ENCODE results near the gene PROSER3.
"Not testable (repeated sequence)": the region's sequence is repeated elsewhere in the genome, so short reads cannot be mapped to it uniquely, and the experiment has no call there.

PROSER3 gene

DNA sequence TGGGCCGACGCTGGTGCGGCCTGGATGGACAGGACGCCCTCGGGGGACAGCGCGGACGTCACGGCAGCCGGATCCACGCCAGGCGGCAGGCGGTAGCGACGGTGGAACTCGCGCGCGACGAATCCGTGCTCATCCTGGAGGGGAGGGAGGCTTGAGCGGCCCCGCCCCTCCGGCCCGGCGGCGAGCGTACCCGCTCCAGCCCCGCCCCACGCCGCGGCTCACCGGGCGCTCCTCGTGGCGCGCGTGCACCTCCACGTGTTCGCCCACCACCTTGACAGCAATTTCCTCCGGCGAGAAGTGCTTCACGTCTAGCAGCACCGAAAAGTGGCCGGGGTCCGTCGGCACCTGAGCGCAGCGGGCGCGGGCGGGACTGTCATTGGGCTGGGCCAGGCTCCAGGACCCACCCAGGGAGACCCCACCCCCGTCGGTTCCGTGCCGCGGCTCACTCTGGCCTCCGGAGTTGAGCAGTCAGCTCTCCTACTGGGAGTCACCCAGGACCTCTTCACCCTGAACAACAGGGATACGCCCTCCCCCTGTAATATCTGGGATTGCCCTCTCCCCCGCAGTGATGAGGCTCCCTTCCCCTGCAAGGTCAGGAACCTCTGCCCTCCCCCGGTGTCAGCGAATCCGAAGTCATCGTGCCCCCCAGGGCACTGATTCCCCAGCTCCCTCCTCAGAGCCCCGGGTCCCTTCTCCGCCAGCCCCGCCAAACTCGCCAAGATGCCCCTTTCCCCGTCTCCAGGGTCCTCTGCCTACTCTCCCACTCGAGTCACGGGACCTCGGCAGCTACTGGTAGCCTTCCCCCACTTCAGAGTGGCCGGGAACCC, 2.2 kb upstream of the PROSER3 start:
- DNase-seq = no peak

DNA sequence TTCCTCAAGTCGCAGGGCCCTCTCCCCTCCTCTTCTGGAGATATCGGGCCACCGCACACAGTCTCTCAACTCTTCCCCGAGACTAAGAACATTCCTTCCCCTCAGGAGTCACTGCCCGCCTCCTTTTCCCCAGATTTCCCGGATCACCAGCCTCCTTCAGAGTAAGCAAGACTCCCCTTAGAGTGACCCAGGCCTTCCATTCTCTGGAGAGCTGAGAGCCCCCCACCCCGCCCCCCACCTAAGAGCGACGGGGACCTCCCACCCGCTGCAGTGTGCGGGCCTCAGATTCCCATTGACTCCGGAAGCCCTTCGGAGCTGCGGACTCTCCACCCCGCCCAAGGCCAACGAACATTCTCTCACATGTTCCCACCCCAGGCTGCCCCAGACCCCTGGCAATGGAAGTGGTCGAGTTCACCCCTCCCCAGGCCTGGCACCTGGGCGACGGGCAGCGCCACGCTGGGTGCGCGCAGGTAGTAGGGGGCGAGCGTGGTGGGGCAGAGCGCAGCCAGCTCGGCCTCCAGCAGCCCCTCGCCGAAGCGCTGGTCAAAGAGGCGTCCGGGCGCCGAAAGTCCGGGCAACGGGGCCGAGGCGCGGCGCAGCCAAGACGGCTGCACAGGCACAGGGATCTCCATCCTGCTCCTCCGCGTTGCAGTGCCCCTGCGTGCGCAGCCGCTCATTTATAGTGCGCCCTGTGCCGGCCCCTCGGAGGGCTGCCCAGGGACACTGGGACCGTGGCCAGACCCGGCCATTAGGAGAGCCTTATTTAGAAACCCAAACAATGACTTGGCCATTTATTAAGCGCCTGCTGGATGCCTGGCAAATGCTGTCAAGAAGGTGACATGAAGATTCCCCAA, 1.4 kb upstream of the PROSER3 start, which contains the start of gene HSPB6:
Gene HSPB6, minus strand, starts transcription at position 653 of the 854 bp plus-strand sequence. Its CDS starts 21 bp downstream, at position 632.
- no peak for DNase-seq

DNA sequence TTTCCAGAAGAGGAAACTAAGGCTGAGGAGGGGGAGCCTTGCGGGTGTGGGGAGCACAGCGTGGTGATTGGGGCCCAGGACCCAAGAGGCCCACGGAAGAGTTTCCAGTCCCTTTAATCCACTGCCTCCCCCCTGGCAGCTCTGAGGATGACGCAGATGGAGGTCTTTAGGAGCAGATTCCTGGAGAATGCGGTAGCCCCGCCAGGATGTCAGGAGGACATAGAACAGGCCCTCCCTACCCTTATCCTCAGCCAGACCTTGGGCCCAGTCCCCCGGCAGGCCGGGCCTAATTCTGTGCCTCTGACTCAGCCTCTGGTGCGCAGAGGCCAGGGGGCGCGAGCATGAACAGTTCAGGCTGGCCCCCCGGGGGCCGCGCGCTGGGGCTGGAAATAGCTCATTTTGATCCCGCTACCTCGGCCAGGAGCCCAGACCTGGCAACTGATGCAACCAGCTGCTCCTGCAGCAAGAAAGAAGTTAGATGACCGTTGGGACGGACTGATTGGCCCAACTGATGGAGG, 686 bp upstream of the PROSER3 start:
- DNase-seq = peak; percentile 46

DNA sequence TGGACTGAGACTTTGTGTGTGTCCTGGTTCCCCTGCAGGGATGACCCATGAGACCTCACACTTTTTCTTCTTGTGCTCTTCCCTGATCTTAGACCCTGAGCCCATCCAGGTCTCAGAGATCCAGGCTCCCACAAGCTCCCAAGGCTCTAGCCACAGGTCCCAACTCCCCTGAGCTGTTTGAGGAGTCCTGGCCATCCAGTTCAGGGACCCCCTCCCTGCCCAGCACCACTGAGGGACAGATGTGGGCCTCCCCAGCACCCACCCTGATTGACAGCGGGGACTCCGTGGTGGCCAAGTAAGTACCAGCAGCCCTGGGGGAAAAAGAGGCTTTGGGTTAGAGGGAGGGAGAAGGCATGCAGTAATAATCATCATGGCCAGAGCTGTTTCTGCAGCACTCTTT, 1.7 kb downstream of the PROSER3 start:
- DNase-seq = no peak

DNA sequence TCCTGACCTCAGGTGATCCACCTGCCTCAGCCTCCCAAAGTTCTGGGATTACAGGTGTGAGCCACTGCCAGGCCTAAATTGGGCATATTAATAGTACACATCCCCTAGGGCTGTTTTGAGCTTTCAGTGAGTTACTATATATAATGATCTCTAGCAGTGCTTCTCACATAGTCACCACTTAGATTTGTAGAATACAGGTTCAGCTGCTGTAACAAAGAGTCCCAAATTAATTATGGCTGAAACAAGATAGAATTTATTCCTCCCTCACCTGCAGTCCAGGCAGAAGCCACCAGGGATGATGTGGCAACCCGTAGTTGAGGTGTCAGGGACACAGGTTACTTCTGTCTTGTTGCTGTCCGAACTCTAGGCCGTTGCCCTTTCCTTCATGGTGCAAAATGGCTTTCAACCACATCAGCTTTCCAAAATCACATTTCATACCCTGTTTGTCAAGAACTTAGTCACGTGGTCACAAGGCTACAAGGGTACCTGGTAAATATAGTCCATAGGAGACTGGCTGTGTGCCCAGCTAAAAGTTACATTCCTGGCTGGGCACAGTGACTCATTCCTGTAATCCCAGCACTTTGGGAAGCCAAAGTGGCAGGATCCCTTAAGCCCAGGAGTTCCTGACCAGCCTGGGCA, 2.9 kb downstream of the PROSER3 start:
- no peak for DNase-seq

DNA sequence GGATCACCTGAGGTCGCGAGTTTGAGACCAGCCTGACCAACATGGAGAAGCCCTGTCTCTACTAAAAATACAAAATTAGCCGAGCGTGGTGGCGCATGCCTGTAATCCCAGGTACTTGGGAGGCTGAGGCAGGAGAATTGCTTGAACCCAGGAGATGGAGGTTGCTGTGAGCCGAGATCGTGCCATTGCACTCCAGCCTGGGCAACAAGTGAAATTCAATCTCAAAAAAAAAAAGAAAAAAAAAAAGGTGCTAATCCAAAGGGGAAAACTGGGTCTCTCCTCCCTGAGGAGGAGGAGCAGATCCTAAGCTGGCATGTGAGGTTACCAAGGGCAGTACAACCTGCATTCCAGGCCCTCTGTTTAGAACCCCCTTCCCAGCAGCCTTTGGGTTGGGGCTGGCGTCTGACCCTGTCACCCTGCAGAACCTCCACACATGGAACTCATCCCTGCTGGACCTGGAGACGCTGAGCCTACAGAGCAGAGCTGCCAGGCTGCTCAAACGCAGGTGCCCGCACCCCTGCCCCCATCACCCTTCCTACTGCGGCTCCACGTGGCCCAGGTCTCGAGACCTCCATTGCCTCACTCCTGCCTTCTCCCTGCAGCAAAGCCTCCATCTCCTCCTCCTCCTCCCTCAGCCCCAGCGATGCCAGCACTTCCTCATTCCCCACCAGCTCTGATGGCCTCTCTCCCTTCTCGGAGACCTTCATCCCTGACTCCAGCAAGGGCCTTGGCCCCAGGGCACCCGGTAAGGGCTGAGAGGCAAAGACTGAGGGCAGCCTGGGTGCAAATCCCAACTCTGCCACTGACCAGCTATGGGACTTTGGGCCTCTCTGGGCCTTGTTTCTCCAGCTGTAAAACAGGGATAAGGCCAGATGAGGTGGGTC, 6.7 kb downstream of the PROSER3 start:
- DNase-seq = no peak

DNA sequence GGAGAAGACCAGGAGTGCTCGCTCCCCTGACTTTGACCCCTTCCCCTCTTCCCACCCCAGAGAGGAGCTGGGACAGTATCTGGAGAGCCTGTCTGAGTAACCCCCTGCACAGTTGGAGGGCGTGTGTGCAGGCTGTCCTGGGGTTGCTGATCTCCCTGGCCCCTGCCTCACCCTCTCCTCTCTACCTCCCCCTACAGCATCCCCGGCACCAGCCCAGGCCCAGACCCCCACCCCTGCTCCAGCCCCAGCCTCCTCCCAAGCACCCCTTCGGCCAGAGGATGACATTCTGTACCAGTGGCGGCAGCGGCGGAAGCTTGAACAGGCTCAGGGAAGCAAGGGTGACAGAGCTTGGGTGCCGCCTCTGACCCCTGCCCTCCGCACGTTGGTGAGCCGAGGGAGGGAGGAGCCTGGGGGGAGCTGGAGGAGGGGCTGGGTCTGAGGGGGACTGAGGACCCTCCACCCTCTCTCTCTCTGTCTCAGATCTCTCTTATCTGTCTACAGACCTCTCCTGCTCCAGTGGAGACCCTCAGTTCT, 8.7 kb downstream of the PROSER3 start:
- no peak for DNase-seq

DNA sequence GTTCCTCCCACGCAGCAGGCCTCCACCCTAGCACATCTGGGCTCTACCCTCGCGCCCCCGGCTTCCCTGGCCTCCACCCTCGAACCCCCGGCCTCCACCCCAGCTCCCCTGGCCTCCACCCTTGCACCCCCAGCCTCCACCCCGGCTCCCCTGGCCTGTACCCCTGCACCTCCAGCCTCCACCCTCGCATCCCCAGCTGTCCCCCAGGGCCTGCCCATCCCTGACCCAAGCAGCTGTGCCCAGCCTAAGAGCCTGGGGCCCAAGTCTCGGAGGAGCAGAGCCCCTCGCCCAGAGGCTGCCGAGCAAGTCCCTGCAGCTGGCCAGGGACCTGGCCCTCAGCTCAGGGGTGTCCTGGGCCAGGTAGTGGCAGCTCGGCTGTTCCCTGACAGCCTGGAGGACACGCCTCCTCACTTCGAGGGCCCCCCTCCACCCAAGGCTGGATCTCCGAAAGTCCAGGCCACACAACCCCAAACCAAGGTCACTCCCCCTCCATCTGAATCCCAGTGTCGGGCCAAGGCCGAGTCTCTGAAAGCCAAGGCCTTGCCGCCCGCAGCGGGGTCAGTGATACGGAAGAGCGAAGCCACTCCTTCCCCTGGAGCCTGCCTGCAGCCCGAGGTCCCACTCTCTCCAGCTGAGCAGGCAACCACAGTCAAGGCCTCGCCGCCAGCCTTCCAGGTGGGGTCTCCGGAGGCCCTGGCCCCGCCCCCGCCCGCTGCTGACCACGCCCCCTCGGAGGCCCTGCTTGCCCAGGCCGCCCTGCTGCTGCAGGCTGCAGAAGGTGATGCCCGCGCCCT, 9.5 kb downstream of the PROSER3 start:
- DNase-seq = no peak

DNA sequence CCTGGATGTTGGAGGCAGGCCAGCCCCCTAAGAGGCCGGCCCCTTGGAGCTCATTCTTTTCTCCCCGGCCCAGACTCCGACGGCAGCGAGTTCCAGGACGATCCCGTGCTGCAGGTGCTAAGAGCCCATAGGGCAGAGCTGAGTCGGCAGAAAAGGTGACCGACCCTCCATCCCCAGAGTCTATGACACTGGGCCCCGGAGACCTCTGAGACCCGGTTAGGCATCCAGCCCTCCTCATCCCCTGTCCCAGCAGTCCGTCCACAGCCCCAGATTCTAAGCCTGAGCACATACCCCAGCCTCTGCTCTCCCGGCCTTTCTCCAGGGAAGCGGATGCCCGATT, 10.1 kb downstream of the PROSER3 start:
- no peak for DNase-seq

DNA sequence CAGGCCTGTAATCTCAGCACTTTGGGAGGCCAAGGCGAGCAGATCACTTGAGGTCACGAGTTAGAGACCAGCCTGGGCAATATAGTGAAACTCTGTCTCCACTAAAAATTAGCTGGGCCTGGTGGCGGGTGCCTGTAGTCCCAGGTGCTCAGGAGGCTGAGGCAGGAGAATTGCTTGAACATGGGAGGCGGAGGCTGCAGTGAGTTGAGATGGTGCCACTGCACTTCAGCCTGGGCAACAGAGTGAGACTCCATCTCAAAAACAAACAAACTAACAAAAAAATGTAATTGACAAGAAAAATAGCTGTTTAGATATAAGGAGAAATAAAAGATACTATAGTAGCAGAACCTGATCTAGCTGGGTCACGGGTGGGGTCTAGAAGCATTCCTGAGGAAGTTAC, 14.4 kb downstream of the PROSER3 start:
- DNase-seq = not testable (repeated sequence)

DNA sequence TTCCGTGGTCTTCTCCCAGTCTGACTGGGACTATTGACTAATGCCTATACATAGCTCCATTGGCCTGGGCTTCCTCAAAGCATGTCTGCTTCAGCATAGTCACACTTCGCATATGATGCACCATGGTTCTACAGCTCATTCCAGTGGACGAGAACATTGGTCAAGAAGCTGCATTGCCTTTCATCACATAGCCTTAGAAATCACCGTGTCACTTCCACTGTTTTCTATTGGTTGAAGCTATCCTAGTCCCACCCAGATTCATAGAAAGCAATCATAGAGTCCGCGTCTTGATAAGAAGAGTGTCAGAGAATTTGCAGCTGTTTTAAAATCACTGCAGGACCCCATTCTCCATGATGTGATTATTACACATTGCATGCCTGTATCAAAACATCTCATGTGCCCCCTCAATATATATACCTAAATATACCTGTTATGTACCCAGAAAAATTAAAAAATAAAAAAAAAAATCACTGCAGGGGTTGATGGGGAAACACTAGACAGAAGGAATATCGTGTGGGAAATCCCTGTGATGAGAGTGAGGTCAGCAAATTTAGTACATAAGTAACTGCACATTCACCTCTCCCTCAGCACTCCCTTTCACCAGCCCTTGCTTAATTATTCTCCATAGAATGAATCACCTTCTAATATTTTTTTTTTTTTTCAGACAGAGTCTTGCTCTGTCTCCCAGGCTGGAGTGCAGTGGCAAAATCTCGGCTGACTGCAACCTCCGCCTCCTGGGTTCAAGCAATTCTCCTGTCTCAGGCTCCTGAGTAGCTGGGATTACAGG, 15.2 kb downstream of the PROSER3 start:
- DNase-seq = no peak

DNA sequence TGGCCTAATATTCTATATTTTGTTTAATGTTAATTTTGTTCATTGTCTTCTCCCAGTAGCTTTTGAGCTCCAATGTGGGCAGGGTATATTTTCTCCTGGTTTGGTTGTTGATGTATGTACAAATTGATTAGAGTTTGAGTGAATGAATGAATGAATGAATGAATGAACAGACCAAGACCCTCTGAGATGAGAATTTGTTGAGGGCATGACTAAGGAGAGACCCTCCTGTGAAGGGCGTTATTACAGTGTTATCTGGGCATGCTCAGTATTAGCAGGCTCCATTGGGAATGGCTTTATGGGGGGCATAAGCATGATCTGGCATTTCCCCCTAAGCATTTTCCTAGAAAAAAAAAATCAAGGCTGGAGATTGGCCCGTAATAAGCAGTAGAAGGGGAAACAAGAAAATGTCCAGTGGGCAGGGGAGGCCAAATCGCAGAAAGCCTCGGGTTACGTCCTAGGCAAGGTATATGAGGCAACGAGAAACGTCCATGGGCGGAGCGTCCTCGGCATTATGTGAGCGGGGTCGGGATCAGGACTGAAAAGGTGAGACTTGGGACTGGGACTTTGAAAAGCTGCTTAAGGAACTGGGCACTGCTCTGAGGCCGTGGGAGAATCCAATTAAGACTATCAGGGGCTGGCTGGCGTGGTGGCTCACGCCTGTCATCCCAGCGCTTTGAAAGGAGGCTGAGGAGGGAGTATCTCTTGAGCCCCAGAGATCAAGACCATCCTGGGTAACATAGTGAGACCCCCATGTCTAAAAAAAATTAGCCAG, 16.5 kb downstream of the PROSER3 start:
- DNase-seq = no peak

DNA sequence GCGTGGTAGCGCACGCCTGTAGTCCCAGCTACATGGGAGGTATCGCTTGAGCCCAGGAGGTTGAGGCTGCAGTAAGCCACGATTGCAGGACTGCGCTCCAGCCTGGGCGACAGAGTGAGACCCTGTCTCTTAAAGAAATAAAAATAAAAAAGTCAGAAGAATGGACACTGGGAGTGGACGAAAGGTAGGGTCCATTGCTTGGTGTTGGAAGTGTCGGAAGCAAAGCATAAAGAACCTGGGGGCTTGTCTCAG, 17.0 kb downstream of the PROSER3 start:
- no peak for DNase-seq

DNA sequence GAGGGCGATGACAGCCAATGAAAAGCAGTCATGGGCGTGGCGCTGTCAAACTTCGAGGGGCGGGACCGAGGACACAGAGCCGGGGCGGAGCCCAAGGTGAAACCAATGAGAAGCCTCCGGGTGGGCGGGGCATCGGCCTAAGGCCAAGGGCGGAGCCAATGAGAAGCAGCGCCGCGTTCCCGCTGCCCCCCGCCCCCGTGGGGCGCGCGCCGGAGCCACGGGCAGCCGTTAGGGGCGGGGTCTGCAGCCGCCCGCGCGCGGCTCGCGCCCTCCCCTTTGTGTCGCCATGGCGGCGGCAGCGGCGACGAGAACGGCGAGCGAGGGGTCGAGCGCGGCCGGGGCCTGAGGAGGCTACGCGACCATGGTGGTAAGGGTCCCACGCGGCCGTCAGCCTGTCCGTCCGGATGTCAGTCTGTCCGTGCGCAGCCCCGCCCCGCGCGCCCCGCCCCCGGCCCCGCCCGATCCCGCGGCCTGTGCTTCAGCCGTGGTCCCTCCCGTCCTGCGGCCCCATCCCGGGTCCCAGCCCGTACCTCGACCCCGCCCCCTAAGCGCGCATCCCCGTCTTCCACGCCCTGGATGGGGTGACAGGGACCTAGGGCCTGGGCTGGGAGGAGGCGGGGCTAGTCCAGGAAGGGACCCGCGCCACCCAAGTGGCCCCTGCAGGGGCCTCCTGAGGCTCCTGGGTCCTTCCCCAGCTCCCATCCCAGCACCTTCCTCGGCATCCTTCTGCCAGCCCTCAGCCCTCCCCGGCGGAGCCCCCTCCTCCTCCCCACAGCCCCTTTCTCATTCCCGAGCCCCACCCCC, 17.5 kb downstream of the PROSER3 start, which contains the start of gene ARHGAP33:
Gene ARHGAP33, plus strand, starts transcription at position 267 of the 804 bp plus-strand sequence. Its CDS starts 95 bp downstream, at position 362.
- peak; percentile 95 for DNase-seq

DNA sequence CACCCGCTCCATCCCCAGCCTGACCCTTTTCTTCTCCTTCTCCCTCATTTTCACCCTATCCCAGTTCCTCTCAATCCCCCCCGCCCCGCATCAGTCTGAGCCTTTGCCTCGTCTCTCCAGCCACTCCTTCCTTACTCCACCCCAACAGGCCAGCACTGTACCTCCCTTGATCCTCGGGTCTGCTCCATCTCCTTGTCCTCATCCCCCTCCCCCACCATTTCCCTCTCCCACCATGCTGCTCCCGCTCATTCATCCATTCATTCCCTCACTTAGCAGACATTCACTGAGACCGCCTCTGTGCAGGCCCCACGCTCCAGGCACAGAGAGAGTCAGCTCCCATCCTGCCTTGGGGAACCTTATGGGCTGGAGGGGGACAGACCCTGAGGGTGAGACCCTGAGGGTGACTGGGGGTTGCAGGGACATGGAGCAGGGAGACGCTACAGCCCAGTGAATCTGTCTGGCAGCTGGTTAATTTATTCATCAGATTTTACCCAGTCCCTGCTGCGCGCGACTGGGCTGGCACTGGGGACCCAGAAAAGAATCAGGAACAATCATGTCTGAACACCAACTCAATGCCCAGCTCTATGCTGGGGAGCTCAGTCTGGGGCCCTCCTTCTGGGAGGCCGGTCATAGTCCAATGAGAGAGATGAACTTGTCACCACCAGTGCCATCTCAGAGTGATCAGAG, 18.3 kb downstream of the PROSER3 start:
- no peak for DNase-seq

DNA sequence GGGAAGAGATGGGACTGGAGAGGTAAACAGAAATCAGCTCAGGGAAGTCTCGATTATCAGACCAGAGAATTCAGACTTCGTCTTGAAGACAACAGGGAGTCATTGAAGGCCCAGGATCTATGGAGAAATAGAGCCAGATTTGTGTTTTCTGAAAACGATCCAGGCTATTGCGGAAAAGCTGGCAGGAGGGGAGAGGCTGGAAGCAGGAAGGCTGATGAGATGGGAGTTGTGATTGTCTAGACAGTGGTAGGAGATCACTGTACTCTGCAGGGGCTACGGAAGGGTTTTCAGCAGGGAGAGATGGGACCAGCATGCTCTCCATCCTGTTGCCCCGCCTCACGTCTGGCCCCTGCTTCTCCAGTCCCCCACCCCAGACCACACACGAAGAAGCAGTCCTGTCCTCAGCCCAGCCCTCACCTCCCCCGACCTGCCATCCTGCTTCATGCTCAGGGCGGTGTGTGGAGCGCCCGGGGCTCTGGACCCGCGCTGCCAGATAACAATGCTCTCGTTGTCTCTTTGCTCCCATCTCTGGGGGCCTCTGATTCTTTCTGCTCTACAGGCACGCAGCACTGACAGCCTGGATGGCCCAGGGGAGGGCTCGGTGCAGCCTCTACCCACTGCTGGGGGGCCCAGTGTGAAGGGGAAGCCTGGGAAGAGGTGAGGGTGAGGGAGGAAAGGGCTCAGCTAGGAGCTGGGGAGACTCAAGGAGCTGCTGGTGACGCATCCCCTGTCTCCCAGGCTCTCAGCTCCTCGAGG, 19.3 kb downstream of the PROSER3 start:
- no peak for DNase-seq

DNA sequence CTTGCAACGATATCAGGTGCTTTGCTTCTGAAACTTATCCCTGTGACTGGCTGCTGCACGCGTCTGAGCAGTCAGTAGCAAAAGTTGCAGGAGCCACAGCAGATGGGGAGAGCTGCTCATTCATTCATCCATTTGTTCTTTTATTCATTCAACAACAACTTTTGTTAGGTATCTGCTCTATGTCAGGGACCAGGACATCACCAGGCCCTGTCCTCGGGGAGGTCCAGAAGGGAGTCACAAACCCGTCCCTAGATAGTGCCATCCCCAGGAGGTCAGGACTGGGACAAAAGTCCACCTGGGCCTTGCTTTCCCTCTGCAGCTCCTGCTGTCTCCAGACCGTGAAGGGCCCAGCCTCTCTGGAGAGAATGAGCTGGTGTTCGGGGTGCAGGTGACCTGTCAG, 20.0 kb downstream of the PROSER3 start:
- no peak for DNase-seq

Measured in NCI-H1694 treated with DMSO at 0.1 percent for 48 hours (cell line).